GM19238 (cell line): ENCODE data around the gene KCNK3.
"Not testable (repeated sequence)": the region's sequence is repeated elsewhere in the genome, so short reads cannot be mapped to it uniquely, and the experiment has no call there.

Source experiments
- DNase-seq: peaks from one replicate; pipeline ENCODE4 v3.0.0; 2011; ENCODE audit warnings: low spot score; ENCODE audit not compliant: insufficient read length

Gene KCNK3

DNA sequence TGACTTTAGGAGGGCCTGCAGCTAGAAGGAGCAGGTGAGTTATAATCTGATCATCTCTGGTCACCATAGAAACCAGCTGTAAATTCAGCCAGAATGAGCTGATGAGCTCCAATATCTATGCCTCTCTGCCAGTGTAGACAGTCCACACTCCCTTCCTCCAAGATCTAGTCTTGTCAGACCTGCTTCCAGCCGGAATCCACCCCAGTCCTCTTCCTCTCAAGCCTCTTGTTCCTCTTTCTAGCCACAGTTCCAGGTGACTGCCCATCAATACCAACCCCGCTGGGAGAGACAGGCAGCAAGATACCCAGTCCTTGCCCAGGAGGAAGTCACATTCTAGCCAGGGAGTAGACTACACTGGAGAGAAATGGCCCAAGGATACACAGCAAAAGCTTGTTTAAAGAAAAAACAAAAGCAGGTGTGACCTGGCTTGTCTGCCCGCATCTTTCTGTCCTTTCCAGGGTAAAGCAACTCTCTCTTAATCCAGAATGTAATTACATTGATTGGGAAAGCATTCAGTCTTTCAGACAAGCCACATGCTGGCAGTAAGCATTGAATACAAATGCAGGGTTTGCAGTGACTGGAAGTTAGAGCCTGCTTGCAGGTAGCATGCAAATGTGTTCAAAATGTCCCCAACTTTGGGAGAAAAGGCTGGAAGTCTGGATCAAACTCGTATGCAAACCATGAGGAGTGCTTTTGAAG, 62.6 kb downstream of the KCNK3 start:
- DNase-seq, result no peak

DNA sequence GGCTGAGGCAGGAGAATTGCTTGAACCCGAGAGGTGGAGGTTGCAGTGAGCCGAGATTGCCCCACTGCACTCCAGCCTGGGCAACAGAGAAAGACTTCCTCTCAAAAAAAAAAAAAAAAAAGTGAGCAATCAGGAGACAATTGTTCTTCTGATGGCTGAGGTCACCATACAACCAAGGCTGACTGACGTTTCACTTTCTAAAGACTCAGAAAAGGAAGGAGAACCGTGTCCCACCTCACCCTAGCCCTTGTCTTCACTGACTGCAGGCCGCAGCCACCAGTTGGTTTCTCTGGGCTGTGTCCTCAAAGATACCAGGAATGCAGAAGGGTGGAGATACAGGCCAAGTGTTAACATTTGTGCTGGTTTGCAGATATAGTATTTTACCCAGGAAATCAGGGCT, 63.8 kb downstream of the KCNK3 start:
- no peak for DNase-seq

DNA sequence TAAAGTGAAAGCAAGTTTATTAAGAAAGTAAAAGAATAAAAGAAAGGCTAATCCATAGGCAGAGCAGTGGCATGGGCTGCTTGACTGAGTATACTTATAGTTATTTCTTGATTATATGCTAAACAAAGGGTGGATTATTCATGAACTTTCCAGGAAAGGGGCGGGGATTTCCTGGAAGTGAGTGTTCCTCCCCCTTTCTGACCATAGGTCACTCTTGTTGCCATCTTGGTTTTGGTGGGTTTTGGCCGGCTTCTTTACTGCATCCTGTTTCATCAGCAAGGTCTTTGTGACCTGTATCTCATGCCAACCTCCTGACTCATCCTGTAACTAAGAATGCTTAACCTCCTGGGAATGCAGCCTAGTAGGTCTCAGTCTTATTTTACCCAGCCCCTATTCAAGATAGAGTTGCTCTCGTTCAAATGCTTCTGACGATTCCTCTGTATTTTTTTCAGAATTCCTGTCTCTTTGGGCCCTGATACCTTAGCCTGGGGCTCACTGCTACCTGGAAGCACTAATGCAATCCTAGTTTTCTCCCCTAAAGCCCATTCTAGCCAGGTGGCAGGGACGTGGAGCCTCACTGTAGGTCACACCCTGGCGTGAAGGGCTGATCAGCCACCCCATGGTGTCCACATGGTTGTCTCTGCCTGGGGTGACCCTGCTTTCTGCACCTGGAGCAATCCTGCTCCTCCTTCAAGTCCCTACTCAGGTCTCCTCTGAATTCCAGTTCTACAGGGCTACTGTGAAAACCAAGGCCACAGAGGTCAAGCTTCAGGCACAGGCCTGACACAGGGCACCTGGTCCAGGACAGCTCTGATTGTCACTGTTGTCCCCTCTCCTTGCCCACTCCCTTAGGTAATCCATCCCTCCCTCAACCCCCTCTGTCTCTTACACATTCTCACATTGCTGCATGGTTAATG, 65.6 kb downstream of the KCNK3 start:
- no peak for DNase-seq

DNA sequence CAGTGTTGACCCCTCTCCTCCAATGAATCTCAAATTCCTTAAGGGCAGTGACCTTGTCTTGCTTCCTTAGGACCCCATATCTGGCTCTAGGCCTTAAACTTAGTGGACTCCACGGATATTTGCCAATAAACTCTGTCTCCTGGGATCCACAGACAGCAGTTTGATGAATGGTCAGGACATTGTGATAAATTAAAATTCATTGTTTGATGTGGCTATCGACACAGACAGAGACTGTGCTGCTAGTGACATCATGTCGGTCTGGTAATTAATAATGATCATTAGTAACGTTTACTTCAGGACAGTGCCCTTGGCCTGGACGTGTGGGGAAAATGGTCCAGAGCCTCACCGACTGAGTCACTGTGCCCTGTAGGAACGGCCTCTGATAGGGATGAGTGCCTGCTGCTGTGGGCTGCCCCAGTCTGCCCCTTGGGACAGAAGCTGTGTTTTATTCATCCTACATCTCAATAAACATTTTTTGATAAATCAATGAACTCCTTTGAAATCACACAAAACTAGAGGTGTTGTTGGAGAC, 66.3 kb downstream of the KCNK3 start:
- no peak for DNase-seq

DNA sequence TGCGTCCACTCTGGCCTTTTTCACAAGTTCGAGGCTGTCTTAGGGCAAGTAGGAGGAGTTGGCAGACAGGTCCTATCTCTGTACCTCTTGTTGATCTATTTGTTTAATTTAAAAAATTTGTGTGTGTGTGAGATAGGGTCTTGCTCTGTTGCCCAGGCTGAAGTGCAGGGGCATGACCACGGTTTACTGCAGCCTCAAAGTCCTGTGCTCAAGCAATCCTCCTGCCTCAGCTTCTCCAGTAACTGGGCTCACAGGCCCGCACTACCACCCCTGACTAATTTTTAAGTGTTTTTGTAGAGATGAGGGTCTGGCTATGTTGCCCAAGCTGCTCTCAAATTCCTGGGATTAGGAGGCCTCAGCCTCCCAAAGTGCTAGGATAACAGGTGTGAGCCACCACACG, 67.3 kb downstream of the KCNK3 start:
- DNase-seq, result no peak

DNA sequence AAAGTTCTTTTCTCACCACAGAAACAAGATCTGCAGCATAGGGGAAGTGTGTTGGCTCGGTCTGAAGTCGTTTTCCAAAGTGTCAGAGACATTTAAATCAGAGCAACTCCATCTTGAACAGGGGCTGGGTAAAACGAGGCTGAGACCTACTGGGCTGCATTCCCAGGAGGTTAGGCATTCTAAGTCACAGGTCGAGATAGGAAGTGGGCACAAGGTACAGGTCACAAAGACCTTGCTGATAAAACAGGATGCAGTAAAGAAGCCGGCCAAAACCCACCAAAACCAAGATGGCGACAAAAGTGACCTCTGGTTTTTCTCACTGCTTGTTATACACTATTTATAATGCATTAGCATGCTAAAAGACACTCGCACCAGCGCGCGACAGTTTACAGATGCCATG, 68.5 kb downstream of the KCNK3 start:
- DNase-seq, result not testable (repeated sequence)

DNA sequence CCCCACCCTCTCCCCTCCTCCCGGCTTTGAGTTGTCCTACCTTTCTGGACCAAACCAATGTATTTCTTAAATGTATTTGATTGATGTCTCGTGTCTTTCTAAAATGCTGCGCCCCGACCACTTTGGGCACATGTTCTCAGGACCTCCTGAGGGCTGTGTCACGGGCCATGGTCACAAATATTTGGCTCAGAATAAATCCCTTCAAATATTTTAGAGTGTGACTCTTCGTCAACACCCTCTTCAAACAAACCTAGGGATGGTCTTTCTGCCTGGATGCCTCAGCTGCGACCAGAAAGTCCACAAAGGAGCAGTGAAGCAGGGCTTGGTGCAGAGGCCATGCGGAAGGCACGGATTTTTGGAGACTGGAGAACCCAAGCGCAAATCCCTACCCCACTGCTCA, 70.5 kb downstream of the KCNK3 start:
- DNase-seq, result no peak

DNA sequence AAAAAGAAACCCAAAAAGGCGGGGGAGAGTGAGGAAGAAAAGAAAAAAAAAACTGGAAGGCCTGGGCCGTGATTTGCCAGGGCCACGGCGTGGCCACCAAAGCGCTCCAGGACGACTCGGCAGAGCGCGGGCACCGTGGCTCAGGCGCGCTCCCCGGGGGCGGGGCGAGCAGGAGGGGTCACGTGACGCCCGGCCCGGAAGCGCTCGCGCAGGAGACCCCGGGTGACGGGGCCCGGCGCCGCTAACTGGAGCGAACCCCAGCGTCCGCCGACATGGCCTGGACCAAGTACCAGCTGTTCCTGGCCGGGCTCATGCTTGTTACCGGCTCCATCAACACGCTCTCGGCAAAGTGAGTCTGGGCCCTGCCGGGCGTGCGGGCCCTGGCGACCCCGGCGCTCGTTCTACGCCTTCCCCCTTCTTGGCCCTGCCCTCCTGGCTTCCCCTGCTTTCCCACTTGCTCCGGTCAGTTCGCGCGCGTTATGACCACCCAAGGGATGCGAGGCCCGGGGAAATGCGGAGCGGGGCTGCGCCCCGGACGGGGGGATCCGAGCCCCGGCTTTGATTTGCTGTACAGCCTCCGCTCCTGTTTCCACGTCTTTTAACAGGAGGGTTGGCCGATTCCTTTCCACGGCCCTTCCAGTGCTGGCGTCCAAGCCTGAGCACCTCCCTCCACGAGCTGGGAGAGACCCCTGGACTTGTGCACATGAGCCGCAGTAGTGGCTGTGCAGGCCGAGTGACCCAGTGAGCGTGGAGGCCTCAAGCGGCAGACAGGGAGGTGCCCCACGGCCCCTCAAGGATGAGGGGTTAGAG, 71.8 kb downstream of the KCNK3 start, which contains the start of gene SLC35F6:
Gene SLC35F6 (plus strand): TSS at position 207 of the 810 bp plus-strand sequence. CDS start 66 bp downstream, at position 273.
- DNase-seq, result peak; percentile 91

DNA sequence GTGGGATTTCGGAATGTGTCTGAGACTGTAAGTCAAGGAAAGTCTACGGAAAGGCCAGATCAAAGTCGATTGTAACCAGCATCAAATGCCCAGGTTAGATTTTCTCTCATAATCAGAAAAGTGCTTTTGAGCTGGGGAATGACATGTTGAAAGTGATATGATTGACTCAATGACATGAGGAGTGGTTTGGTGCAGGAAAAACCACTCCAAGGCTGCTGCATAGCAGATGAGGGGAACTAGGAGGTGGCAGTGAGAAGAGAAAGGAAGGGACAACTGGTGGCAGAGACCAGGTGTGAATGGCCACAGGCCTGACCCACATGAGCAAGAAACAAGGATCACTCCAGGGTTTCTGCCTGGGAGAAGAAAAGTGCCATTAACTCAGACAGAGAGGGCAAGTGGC, 72.4 kb downstream of the KCNK3 start:
- no peak for DNase-seq

DNA sequence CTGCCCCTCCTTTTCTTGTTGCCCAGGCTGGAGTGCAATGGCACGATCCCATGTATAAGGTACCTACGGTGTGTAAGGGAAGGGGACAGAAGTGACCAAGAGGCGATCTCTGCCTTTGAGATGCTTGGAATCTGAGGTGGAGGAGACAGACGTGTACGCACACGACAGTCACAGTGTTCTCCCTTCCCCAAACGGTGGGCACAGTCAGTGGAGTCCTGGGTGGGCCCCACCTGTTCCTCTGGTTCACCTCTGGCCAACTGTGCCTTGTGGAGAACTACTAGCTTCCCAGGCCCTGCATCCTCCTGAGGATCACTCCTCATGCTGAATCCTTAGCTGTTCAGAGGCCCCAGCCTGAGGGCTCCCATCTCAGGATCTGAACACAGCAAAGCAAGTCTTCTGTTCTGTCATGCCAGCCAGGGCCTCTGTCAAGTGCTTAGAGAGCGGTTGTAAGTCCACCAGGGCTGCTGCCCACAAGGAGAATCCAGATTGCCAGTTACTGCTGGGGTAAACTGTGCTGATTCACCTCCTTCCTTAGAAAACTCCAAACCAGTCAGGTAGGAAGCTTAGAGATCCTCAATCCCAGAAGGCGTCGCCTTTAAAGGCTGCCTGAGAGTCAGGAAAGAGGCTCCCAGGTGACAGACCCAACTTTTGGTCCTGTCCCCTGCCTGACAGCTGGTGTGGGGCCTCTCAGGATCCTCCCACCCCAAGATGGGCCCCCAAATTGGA, 73.1 kb downstream of the KCNK3 start:
- DNase-seq, result no peak

DNA sequence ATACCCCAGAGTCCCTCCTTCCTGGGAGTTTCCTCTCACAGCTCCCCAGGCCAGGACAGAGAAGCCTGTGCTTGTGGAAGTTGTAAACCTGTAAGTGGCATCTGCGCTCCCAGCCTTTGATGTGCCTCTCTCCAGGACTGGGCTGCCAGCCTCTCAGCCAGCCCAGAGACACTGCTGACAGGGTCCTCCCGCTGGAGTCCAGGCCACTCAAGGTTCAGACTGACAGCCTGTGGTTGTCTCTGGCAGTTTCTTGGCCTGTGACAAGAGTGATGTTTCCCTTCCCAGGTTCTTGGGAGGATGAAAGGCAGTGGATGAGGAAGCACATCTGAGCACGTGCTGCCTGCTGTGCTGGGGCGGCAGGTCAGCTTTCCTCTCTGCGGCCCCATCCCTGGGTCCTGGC, 74.6 kb downstream of the KCNK3 start:
- no peak for DNase-seq

DNA sequence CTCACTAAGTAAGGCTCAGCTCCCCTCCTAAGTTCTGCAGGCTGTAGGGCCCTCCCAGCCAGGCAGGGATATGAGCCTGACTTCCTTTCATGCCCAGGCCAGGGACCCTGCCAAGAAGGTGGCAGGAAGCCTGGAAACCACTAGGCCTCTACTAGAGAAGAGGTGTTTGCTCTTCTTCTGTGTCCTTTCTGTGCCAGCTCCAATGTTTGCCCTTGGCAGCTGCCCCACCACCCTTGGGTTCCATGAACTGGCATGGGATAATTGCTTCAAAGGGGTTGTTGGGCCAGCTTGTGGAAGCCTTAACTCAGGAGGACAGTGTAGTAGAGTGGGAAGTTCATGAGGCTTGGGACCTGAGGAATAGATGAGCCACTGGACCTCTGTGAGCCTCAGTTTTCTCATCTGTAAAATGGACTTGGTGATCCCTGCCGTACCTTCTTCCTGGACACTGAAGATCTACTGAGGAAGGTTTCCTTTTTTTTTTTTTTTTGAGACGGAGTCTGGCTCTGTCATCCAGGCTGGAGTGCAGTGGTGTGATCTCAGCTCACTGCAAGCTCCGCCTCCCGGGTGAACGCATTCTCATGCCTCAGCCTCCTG, 75.5 kb downstream of the KCNK3 start:
- no peak for DNase-seq

DNA sequence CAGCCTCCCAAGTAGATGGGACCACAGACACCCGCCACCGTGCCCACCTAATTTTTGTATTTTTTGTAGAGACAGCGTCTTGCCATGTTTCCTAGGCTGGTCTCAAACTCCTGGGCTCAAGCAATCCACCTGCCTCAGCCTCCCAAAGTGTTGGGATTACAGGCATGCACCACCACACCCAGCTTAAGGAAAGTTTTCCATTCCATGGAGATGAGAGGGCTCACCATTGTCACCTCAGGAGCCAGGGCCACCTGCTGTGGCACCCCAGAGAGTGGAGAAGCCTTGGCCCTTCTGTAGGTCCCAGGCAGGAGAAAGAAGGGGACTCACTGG, 76.2 kb downstream of the KCNK3 start:
- DNase-seq, result no peak

DNA sequence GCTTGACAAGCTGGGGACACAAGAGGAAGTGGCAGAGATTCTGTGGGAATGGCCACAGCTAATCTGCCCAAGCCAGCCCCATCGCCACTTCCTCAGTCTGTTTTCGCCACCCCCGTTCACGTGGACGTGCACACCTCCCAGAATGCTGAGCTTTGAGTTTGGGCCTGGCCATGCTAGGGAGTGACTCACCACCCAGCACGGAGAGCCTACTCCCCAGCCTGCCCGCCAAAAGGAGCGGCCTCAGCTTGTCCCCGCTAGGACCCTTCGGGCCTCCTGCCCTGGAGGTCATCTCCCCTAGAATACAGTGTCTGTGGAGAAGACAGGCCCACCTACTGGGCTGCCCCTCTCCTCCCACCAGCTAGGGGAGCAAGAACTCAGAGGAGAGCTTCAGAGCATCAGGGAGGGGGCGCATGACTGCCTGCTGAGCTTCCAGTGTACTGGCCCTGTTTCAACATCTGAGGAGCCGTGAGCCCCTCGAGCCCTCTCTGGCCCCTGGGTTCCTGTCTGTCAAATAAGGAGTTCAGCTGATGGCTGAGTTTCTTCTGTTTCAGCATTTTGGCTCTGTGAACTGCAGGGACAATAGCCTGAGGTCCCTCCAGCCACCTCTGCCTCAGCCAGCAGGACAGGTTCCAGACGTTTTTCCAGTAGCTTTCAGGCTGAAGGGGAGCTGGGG, 76.7 kb downstream of the KCNK3 start:
- DNase-seq, result no peak

DNA sequence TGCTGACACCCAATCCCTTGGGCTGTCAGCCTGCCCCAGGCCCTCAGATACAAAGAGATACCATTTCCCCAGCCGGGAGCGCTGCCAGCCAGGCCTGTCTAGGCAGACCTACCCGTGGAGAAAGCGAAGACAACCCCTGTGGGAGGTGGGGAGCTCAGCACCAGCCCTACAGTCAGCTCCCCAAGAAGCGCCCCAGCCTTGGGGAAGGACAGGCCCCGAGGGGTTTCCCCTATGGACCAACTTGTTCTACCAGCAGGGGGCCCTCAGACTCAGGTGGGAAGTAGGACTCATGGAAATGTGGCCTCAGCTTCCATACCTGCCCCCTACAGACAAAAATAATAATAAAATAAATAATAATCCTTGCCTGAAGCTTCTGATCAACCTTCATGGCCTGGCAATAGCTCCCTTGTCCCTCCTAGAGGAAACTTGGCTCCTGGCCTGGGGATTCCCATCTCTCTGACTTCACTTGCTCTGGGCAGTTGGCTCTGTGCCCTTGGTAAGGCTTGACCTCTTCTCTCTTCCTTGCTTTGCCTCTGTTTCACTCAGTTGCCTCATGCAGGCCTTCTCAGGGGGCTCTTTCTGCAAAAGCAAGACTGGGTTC, 78.6 kb downstream of the KCNK3 start:
- no peak for DNase-seq

DNA sequence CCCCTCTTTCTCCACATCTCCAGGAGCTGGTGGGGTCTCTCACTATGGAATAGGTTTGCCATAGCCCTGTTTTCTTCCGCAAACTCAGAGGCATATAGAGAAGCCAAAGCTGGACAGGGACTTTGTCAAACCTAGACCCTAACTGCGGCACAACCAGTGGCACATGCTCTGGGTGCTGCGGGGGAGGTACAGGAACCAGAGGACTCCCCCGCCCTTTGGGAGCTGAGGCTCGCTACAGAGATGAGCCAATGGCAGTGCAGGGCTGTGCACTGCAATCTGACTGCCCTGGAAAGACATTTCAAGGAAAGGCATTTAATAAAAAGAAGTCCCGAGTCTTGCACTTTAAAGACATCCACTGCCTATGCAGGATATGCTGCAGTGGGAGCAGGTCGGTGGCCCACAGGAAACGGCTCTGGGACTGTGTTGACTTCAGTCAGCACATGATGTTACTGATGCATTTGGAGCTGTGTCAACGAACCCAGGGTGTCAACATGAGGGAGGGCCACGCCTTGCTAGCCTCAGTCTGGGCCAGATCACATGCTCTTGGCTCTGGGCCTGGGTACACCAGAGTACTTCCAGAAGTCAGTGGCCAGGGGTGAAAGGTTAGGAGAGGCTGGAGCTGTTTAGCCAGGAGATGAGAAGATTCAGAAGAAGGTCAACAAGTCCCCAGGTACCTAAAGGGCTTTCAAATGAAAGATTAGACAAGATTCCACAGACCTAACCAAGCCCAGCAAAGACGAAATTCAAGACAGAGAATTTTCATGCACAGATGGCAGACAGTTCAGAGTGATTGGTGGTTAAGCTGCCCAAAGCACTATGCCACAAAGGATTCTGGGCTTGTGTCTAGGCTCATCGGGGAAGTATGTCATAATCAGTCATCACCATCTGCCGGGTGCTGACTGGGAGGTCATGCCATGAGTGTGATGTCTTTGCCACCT, 79.8 kb downstream of the KCNK3 start:
- no peak for DNase-seq

DNA sequence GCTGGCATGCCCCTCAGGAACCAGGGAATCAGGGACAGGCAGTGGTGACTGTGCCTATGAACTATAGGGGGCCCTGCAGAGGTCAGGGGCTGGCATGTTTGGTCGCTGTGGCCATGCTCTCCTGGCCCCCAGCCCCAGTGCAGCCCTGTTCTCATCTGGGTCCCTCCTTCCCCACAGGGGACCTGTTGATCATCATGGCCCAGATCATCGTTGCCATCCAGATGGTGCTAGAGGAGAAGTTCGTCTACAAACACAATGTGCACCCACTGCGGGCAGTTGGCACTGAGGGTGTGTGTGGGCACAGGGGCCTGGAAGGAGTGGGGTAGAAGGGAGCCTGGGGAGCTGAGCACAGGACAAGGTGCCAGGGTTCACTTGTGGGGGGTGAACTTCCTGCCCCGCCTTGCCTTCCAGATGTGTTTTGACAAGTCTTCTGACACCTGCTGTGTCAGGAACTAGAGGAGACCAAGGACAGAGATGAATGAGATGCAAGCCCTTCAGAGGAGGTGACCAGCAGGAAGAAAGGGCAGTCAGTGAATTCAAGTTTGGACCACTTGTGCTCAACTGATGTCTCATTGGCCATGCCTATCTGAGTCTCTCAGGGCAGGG, 83.8 kb downstream of the KCNK3 start:
- DNase-seq, result no peak

DNA sequence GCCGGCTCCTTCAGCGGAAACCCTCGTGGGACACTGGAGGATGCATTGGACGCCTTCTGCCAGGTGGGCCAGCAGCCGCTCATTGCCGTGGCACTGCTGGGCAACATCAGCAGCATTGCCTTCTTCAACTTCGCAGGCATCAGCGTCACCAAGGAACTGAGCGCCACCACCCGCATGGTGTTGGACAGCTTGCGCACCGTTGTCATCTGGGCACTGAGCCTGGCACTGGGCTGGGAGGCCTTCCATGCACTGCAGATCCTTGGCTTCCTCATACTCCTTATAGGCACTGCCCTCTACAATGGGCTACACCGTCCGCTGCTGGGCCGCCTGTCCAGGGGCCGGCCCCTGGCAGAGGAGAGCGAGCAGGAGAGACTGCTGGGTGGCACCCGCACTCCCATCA, 85.6 kb downstream of the KCNK3 start:
- no peak for DNase-seq
